ENCODE results near the gene UTP14C.
"Not testable (repeated sequence)": the region's sequence is repeated elsewhere in the genome, so short reads cannot be mapped to it uniquely, and the experiment has no call there.

UTP14C gene

GRCh38 chr13:52004511-52005170, 19.9 kb upstream of the UTP14C start:
- no peak for DNase-seq (ENCODE audit: low read depth)

- DNase-seq (ENCODE audit: low read depth): no peak
Measured at GRCh38 chr13:52005841-52006522, 18.5 kb upstream of the UTP14C start.

GRCh38 chr13:52006523-52007245, 17.8 kb upstream of the UTP14C start:
- no peak for DNase-seq (ENCODE audit: low read depth)

GRCh38 chr13:52009946-52010345, 14.5 kb upstream of the UTP14C start:
- DNase-seq (ENCODE audit: low read depth): no peak

- DNase-seq (ENCODE audit: low read depth): peak; percentile 5
Measured at GRCh38 chr13:52010890-52011631, 13.4 kb upstream of the UTP14C start, which contains the start of gene ATP7B. Gene ATP7B (minus strand): TSS chr13:52011450. CDS start chr13:52011337, 113 bp downstream.

GRCh38 chr13:52011632-52012511, 12.6 kb upstream of the UTP14C start, which contains the start of gene ALG11:
Gene ALG11 (plus strand): TSS chr13:52012398. CDS start chr13:52012419, 21 bp downstream.
- DNase-seq (ENCODE audit: low read depth): peak; percentile 100

- DNase-seq (ENCODE audit: low read depth): no peak
Measured at GRCh38 chr13:52012512-52012836, 12.0 kb upstream of the UTP14C start.

- DNase-seq (ENCODE audit: low read depth): no peak
Measured at GRCh38 chr13:52016296-52016695, 8.2 kb upstream of the UTP14C start.

- no peak for DNase-seq (ENCODE audit: low read depth)
Measured at GRCh38 chr13:52020191-52020590, 4.3 kb upstream of the UTP14C start.

GRCh38 chr13:52022356-52022755, 2.1 kb upstream of the UTP14C start:
- DNase-seq (ENCODE audit: low read depth): no peak

GRCh38 chr13:52025475-52026245, 1.2 kb downstream of the UTP14C start:
- DNase-seq (ENCODE audit: low read depth): no peak

- no peak for DNase-seq (ENCODE audit: low read depth)
Measured at GRCh38 chr13:52026246-52026626, 1.7 kb downstream of the UTP14C start.

GRCh38 chr13:52027832-52028231, 3.3 kb downstream of the UTP14C start:
- DNase-seq (ENCODE audit: low read depth): no peak

- no peak for DNase-seq (ENCODE audit: low read depth)
Measured at GRCh38 chr13:52029569-52029968, 5.1 kb downstream of the UTP14C start.

GRCh38 chr13:52030401-52030800, 5.9 kb downstream of the UTP14C start:
- DNase-seq (ENCODE audit: low read depth): not testable (repeated sequence)

GRCh38 chr13:52033039-52033438, 8.5 kb downstream of the UTP14C start:
- no peak for DNase-seq (ENCODE audit: low read depth)

GRCh38 chr13:52034616-52035226, 10.2 kb downstream of the UTP14C start:
- no peak for DNase-seq (ENCODE audit: low read depth)

GRCh38 chr13:52036037-52036436, 11.5 kb downstream of the UTP14C start:
- DNase-seq (ENCODE audit: low read depth): no peak

- DNase-seq (ENCODE audit: low read depth): no peak
Measured at GRCh38 chr13:52043675-52044074, 19.2 kb downstream of the UTP14C start.

GRCh38 chr13:52047463-52047862, 23.0 kb downstream of the UTP14C start:
- DNase-seq (ENCODE audit: low read depth): no peak
